ENCODE results near the gene MFNG.
"Not testable (repeated sequence)": the region's sequence is repeated elsewhere in the genome, so short reads cannot be mapped to it uniquely, and the experiment has no call there.

MFNG gene

DNA sequence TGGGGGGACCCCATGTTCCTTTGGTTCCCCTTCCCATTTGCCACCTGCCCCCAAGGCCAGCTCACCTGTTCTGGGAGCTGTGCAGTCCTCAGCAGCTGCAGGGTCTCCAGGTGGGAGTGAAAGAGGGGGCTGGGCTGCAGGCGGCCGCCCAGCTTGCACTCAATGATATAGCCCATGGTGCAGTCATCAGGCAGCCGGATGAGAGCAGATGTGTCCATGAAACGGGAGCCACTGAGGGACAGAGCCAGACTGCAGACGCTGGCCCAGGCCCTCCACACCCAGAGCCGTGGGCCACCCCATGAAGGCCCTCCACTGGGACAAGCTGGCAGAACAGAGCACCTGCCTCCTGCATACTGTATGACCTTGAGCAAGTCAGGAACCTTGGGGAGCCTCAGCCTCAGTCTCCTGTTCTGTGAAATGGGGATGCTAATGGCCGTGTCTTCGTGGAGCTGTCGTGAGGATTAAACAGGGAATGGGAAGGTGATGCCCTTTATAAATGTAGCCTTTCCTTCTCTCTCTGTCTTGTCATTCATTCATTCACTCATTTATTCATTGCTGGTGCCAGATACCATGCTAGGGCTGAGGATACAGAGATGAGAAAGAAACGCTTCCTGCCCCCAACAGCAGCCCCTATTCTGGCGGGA lies 11.6 kb downstream of the MFNG start:
- no peak for DNase-seq (ENCODE audit: low read depth in 2 of 2)

DNA sequence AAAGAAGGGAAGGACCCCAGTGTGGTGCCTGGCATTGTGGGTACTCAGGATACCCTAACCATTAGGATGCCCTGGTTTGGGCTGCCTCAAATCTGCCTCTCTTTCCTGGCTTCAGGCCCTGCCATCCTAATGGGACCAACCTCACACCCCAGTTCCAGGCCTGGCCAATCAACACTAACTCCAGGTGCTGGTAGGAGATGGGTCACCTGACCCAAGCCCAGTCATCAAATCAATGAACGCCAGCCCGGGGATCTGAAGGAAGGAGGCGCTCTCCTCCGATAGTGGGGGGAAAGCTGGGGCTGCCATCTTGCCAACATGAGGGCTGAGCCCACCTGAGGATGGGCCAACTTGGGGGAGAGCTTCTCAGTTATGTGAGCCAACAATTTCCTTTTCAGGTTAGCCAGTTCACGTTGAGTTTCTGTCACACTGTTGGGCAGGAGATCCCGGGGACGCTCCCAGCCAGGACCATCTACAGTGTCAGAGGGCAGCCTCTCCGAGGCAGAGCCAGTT lies 12.7 kb downstream of the MFNG start:
- DNase-seq (ENCODE audit: low read depth in 2 of 2) = no peak

DNA sequence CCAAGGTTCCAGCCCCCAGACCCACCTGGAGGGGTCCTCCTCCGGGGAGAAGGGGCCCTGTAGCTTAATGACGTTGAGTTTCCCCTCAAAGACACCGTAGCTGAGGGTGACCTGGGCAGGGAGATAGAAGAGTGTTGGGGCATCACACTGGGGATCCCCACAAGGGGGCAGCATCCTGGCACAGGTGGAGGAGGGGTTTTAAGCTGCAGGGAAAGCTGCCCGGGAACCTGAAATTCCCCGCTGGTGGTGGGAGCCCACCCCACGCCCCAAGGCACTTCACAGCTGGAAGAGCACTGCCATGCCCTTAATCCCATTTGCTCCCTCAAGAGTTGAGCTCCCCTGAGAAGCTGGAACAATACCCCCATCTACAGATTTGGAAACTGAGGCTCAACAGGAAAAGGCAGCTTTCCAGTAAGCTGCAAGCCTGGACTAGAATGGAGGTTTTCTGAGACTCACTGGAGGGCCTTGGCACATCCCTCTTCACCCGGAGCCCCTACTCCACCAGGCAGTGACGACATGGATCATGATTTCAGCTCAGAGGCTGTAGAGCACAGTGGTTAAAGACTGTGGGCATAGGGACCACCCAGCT lies 13.7 kb downstream of the MFNG start:
- no peak for DNase-seq (ENCODE audit: low read depth in 2 of 2)

DNA sequence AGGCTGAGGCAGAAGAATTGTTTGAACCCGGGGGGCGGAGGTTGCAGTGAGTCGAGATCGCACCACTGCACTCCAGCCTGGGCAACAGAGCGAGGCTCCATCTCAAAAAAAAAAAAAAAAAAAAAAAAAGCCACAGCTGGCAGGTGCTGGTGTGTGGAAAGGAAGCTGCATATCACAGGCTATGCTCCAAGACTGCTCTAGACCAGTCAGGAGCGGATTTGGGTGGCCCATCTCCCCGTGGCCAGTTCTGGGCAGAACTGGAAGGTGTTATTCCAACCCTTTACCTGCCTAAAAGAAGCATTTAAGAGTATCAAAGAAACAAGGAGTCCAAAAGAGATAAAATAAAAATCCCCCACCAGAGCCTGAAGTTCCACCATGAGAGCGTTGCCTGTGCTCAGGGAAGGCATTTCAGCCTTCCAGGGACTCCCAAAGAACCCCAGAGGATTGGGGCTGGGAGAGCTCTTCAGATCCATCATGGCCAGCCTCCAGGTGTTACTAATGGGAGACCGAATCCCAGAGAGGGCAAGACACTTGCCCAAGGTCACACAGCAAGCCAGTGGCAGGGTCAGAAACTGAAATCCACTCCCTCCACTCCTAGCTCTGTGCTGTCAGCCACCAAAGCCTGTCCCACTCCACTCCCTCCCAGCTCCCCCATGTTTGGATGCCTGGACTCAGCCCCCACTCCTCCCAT lies 14.3 kb downstream of the MFNG start:
- DNase-seq (ENCODE audit: low read depth in 2 of 2) = no peak

DNA sequence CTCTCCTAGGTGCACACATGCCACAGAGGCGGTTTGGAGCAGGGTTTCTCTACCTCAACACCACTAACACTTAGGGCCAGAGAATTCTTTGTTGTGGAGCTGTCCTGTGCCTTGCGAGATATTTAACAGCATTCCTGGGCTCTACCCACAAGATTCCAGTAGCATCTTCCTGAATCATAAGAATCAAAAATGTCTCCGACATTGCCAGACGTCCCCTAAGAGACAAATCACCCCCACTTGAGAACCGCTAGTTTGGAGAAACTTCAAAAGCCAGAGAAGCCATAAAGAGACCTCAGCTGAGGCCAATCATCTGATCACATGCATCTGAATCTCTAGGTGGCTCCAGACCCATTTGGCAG lies 16.1 kb downstream of the MFNG start:
- no peak for DNase-seq (ENCODE audit: low read depth in 2 of 2)

DNA sequence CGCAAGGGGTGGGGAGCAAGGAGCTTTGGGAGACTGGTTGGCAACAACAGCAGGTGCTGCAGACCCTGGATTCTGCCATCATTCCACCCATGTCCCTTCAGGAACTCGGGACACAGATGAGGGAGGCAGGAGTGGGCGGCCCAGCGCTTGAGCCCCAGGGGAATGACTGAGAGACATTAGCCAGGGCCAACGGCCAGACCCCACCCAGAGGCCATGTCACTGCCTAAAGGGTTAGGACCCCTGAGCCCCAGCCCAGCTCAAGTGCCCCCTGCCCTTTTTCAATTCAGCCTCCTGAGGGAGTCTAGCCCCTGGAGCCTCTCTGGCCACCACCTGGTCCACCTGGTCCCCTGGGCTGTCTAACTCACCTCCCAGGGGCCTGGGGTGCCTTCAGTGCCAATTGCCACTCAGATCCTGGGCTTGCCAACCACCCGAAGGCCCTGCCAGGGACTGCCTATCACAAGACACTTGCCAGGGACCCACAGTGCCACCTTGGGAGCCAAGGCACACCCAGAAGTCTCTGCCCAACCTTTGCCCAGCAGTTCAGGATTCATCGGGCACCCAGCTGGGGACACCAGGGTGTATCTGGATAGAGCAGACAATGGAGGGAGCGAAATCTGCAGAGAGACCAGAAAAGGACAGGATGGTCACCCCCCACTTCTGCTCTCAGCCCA lies 16.6 kb downstream of the MFNG start:
- no peak for DNase-seq (ENCODE audit: low read depth in 2 of 2)

DNA sequence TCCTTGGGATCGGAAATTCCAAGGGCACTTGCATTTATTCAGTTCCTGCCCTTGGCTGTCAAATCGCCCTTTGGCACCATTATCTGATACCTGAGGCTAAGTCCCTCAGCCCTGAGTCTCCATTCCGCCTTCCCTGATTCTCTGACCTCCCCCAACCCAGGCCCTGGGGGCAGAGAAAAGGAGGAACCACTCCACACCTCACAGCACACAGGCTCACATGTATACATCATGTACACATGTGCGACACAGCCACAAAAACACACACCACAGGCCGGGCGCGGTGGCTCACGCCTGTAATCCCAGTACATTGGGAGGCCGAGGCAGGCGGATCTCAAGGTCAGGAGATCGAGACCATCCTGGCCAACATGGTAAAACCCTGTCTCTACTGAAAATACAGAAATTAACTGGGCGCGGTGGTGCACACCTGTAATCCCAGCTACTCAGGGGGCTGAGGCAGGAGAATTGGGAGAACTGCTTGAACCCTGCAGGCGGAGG lies 17.9 kb downstream of the MFNG start:
- DNase-seq (ENCODE audit: low read depth in 2 of 2) = not testable (repeated sequence)

DNA sequence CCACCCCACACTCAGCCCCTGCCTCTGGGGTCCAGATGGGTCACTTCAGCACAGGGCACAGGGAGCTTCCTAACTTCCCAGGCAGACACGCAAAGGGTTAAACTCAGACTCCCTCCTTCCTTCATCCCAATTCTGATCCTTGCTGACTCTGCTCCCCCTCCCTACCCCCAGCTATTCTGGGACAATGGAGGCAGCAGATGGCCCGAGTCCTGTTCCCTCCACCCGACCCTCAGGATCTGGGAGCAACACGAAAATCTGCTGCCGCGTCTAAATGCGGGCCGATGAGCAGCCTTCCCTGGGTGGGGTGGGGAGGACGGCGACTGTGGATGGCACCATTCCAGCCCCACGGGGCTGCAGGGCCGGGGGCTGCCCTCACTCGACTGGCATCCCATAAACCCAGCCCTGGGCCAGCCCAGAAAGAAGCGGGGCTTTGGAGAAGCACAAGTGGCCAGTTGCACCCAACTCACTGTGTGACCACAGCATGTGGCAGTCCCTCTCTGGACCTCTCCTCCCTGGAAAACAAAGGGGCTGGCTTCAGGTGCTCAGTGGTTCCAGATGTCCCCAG lies 18.7 kb downstream of the MFNG start:
- DNase-seq (ENCODE audit: low read depth in 2 of 2) = no peak

DNA sequence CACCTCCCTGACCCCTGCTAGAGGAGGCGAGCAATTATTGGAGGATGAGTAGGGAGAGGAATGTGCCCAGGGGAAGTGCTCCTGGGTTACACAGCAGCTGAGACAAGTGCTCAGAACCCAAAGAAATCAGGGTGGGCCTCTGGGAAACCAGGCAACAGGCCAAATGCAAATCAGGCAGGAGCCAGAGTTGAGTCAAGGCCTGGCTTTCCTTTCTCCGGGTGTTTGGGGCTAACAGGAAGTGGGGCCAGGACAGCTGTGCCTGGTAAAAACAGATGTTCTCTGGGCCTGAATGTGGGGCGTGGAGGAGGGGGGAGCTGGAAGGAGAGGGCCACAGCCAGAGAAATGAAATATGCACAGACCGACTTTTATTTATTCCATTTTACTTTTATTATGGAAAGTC lies 22.0 kb downstream of the MFNG start:
- no peak for DNase-seq (ENCODE audit: low read depth in 2 of 2)

DNA sequence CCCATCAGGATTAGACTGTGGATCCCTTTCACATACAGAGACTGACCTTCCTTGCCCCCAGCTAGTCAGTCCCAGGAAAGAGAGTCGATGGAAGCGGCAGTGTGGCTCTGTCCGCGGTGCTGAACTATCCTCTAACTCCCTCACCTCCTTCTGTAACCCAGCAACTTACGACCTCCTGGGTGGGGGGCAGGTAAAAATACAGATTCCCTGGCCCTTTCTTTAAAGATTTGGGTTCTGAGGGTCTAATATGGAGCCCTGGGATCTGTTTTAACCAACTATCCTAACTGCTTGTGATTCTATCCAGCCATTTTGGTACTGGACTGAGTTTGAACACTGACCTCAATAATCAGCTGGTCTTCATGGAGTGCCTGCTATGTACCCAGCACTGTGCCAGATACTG lies 23.2 kb downstream of the MFNG start:
- DNase-seq (ENCODE audit: low read depth in 2 of 2) = no peak

DNA sequence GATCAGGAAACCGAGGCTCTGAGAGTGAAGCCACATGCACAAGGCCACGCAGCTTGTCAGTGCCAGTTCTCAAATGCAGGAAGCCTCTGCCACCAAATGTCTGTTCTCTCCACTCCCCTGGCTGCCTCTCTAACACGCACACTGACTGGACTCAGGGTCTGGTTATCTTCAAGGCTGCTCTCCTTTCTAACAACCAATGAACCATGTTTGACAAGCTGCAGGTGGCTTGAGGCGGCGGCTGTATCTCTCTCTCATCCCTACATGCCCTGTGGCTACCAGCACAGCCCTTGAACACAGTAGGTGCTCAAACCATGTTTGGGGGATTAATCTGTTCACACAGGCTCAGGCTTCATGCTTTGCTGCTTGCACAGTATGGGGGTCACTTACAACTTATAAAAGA lies 23.7 kb downstream of the MFNG start:
- DNase-seq (ENCODE audit: low read depth in 2 of 2) = no peak

DNA sequence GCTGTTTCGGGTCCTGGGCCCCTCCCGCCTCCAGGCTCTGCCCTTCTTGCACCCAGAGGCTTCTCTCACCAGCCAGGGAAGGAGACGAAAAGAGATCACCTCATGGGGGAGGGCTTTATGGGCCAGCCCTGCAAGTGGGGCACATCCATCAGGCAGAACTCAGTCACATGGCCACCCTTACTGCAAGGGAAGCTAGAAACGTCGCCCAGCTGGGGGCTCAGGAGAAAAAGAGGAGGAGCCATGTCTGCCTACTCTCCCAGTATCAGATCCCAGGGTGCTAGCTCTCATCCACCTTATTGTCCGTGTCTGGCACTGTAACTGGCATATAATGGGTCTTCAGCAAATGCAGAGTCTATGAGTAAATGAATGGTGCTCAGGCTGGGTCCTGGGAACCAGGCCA lies 24.2 kb downstream of the MFNG start:
- no peak for DNase-seq (ENCODE audit: low read depth in 2 of 2)

DNA sequence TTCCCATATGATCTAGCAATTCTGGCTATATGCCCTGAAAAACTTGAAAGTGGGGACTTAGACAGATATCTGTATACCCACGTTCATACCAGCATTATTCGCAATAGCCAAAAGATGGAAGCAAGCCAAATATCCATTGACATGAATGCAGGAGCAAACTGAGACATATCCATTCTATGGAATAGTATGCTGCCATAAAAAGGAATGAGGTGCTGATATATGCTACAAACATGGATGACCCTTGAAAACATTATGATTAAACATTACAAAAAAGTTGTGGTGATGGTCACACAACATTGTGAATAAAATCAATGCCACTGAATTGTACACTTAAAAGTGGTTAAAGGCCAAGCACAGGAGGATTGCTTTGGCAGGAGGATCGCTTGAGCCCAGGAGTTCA lies 25.5 kb downstream of the MFNG start:
- DNase-seq (ENCODE audit: low read depth in 2 of 2) = no peak

DNA sequence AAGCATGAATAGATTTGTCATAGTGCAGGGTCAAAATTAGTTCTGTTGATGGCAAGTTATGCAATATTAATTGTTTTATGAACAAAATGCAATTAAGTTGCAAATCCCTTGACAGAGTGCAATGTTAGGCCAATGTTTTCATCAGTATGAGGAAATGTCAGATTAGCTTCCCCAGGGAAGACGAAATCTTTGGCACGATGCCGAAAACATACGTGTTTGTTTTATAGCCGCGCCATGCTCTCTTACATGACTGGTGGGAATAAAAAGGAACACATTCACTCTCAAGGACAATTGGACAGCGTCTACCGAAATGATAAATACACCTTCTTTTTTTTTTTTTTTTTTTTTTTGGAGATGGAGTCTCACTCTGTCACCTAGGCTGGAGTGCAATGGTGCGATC lies 27.0 kb downstream of the MFNG start:
- no peak for DNase-seq (ENCODE audit: low read depth in 2 of 2)

DNA sequence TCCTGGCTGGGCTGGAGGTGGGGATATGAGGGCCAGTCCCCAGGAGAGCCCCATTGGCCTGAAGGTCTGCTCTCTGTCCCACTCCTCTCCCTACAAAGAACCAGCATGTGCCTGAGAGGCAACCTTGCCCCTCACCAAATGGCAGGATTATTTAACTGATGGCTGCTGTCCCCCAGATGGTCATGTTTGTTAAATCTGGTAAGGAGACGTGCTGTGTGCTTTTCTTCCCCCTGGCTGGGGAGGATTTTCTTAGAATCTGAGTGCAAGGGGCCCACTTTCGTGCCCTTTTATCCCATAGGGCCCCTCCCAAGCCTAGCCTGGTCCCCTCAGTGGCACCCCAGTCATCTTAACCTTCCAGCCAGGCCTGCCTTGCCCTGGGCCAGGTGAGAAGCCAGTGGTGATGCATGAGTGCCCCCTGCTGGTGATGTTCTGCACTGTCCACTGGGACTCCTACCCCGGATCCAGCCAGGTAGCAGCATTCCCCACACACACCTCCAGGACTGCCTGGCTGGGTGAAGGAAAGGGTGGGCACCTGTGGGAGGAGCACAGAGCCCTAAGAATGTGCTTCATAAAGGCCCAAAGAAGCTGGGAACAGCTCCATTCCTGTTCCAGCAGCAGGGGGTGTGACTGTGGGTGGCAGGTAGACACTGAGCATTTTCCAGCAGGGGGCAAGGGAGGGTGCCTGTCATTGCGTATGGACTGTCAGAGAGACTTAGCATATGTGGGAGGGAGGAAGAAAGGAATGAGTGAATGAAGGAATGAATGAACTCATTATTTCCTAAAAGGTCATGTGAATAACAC lies 28.9 kb downstream of the MFNG start:
- no peak for DNase-seq (ENCODE audit: low read depth in 2 of 2)

DNA sequence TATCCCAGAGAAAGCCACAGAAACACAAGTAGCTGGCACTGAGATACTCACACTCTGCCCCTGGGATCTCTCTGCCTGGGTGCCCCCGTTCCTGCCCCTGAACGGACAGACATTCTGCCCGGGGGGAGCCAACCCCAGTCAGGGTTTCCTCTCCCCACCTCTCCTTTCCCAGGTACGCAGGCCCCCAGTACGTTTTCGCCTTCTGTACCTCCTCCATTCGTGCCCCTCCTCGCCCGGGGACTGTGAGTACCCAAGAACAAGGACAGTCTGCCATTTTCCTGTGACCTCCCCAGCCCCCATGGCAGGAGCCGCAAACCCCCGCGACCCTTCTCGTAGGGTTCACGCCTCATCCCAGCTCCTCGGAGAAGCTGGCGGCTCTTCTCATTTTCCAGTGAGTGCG lies 29.8 kb downstream of the MFNG start:
- DNase-seq (ENCODE audit: low read depth in 2 of 2) = no peak

DNA sequence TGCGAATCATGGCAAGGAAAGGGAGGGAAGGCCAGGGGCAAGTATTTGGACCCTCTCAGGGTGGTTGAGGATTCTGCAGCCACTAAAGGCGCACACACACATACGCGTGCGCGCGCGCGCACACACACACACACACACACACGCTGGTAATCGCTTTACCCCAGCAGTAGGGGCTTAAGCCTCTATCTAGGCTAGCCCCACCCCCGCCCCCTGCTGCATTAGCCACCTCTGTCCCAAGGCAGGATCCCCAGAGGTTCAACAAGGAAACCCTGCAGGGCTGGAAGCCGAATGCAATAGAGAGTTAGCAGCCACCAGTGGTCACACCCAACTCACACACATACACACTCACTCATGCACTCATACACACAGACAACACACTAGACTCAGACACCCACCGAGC lies 30.3 kb downstream of the MFNG start:
- no peak for DNase-seq (ENCODE audit: low read depth in 2 of 2)

DNA sequence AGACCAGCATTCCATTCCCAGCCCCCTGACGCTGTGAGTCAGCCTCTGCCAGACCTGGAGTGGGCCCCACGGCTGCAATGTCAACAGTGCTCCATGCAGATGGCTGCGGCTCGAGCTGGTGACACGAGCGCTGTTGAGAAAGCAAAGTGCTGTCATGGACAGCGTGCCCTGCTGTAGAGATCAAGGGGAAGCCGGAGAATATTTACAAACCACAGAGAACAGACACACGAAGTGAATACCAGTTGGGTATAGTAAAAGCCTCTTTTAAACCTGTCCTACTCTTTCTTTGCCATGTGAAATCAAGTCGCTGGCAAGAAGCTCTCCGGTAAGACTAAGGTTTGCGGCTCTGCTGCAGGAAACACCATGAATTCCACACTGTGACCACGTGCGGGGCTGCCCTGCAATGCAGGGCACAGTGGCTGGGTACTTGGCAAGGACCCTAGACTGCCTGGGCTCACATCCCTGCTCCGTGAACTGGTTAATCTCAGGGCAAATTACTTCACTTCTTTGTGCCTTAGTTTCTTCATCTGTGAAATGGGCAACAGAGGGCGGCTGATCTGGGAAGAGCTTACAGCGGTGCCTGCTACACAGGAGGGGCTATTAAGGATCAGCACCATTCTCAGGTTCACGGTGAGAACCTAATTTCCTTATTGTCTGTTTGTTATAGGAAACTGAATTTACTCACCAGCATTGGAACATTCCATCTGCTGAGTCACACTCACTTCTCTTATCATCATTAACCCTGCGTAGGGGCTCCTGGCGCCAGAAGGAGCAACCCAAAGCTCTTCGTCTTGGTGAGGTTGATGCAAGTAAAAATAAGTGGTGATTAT lies 31.1 kb downstream of the MFNG start:
- DNase-seq (ENCODE audit: low read depth in 2 of 2) = peak; percentile 59 to 61

DNA sequence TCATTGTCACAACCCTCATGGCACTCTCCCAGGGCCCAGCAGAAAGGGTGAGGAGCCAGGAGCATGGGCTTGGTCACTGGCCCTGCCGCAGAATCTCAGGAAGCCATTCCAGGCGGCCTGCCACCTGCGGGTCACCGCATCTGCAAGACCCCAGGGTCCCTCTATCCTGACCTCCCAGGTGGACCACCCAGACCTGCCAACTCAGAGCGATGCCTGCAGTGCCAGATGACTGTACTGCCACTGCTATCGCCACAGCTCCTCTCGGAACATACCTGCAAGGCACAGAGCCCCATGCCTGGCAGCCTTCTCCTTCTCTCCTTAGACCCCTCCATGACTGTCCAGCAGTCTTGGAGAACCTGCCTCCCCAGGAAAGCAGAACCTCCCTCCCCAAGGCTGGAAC lies 32.5 kb downstream of the MFNG start:
- no peak for DNase-seq (ENCODE audit: low read depth in 2 of 2)

DNA sequence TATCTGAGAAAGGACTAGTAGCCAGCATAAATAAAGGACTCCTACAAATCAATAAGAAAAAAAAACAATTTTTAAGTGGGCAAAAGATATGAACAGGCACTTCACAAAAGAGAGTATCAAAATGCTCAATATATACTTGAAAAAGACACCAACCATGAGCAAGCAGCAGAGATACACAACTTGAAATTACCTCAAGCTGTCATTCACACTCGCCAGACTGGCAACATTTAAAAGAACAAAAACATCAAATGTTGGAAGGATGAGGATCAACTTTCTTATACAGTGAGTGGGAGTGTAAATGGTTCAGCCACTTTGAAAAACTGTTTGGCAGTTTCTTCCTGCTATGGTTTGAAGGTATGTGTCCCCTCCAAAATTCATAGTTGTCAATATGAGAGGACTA lies 35.0 kb downstream of the MFNG start:
- DNase-seq (ENCODE audit: low read depth in 2 of 2) = no peak
